Neural progenitor cell (in vitro differentiated cells): ENCODE measurements around the gene FBXW4. TPM values are rescaled to one million over a fixed set of nuclear protein-coding genes. Genes with fewer than 3 reads are reported as not detected.

Experiments
- DNase-seq: peaks from one replicate; pipeline ENCODE4 v3.0.0-alpha.2; 2016; ENCODE audit warnings: low spot score
- H2AFZ ChIP-seq: fragments of 200-600 bp; sonication (generic); replicated peaks from 2 replicates; pipeline ENCODE4 v1.6.1; 2016; ENCODE audit warnings: antibody characterized with exemption
- H3F3A ChIP-seq: fragments of 200-600 bp; sonication (generic); 2 replicates; pipeline ENCODE4 v1.6.1; 2016; ENCODE audit warnings: antibody characterized with exemption, low read depth
- H3K27ac ChIP-seq: fragments of 200-600 bp; sonication (generic); 2 replicates; pipeline ENCODE4 v1.5.1; 2016; ENCODE audit warnings: mild to moderate bottlenecking
- H3K27me3 ChIP-seq: fragments of 200-600 bp; sonication (generic); 2 replicates; pipeline ENCODE4 v1.6.1; 2016; ENCODE audit warnings: mild to moderate bottlenecking, moderate library complexity
- H3K36me3 ChIP-seq: fragments of 200-600 bp; sonication (generic); 2 replicates; pipeline ENCODE4 v1.5.1; 2016
- H3K4me1 ChIP-seq: fragments of 200-600 bp; sonication (generic); 2 replicates; pipeline ENCODE4 v1.6.1; 2016; ENCODE audit warnings: mixed run types
- H3K4me2 ChIP-seq: fragments of 200-600 bp; sonication (generic); 2 replicates; pipeline ENCODE4 v1.6.1; 2016
- H3K4me3 ChIP-seq: fragments of 200-600 bp; sonication (generic); 2 replicates; pipeline ENCODE4 v1.5.1; 2016
- H3K79me2 ChIP-seq: fragments of 200-600 bp; sonication (generic); 2 replicates; pipeline ENCODE4 v1.6.1; 2016; ENCODE audit warnings: low read depth
- H3K9ac ChIP-seq: fragments of 200-600 bp; sonication (generic); 2 replicates; pipeline ENCODE4 v1.6.1; 2016
- H3K9me3 ChIP-seq: fragments of 200-600 bp; sonication (generic); 2 replicates; pipeline ENCODE4 v1.5.1; 2016; ENCODE audit warnings: low read depth
- H4K20me1 ChIP-seq: fragments of 200-600 bp; sonication (generic); 2 replicates; pipeline ENCODE4 v1.6.1; 2016; ENCODE audit warnings: low read depth
- H3K27ac Mint-ChIP-seq: 3 replicates; pipeline ENCODE4 v1.8.0; 2021; ENCODE audit warnings: mixed read lengths
- H3K27me3 Mint-ChIP-seq: 2 replicates; pipeline ENCODE4 v1.8.0; 2022; ENCODE audit warnings: low read depth, mild to moderate bottlenecking, inconsistent platforms, moderate library complexity, mixed read lengths; ENCODE audit not compliant: insufficient read depth
- H3K36me3 Mint-ChIP-seq: 3 replicates; pipeline ENCODE4 v1.8.0; 2021; ENCODE audit warnings: mixed read lengths
- H3K4me1 Mint-ChIP-seq: 3 replicates; pipeline ENCODE4 v1.8.0; 2021; ENCODE audit warnings: mixed read lengths
- H3K4me3 Mint-ChIP-seq: 3 replicates; pipeline ENCODE4 v1.8.0; 2021; ENCODE audit warnings: mild to moderate bottlenecking, moderate library complexity, mixed read lengths
- H3K9me3 Mint-ChIP-seq: 3 replicates; pipeline ENCODE4 v1.8.0; 2020; ENCODE audit warnings: mixed read lengths
- EZH2 ChIP-seq: fragments of 200-600 bp; sonication (generic); IDR thresholded peaks from 2 replicates; pipeline ENCODE4 v1.6.1; 2017; ENCODE audit warnings: antibody characterized with exemption, mild to moderate bottlenecking, moderate library complexity
- EZH2phosphoT487 ChIP-seq: fragments of 200-600 bp; sonication (generic); IDR thresholded peaks from 2 replicates; pipeline ENCODE4 v1.6.1; 2017; ENCODE audit warnings: antibody characterized with exemption
- total RNA-seq: library from RNA; depleted of rRNA; stranded (reverse); fragments of >200 nt; gene quantifications from 2 replicates; pipeline ENCODE4 v1.2.3, GENCODE V29; 2015; ENCODE audit warnings: low replicate concordance
- TF ChIP-seq, protein P1 (sequence below): fragments of 200-600 bp; sonication (generic); IDR thresholded peaks from 2 replicates; pipeline ENCODE4 v1.5.1; 2017; ENCODE audit warnings: antibody characterized with exemption, mild to moderate bottlenecking

The FBXW4 gene, protein sequence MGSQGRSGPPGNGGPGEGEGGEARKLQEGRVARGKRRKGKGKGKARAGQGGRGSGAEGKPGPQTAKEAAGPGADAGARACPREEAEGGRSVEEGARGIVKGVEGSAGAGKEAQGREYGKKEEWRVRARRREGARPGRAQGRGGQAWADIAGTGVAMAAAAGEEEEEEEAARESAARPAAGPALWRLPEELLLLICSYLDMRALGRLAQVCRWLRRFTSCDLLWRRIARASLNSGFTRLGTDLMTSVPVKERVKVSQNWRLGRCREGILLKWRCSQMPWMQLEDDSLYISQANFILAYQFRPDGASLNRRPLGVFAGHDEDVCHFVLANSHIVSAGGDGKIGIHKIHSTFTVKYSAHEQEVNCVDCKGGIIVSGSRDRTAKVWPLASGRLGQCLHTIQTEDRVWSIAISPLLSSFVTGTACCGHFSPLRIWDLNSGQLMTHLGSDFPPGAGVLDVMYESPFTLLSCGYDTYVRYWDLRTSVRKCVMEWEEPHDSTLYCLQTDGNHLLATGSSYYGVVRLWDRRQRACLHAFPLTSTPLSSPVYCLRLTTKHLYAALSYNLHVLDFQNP
- 36.3 and 46.0 TPM in 2 replicates for total RNA-seq

DNA sequence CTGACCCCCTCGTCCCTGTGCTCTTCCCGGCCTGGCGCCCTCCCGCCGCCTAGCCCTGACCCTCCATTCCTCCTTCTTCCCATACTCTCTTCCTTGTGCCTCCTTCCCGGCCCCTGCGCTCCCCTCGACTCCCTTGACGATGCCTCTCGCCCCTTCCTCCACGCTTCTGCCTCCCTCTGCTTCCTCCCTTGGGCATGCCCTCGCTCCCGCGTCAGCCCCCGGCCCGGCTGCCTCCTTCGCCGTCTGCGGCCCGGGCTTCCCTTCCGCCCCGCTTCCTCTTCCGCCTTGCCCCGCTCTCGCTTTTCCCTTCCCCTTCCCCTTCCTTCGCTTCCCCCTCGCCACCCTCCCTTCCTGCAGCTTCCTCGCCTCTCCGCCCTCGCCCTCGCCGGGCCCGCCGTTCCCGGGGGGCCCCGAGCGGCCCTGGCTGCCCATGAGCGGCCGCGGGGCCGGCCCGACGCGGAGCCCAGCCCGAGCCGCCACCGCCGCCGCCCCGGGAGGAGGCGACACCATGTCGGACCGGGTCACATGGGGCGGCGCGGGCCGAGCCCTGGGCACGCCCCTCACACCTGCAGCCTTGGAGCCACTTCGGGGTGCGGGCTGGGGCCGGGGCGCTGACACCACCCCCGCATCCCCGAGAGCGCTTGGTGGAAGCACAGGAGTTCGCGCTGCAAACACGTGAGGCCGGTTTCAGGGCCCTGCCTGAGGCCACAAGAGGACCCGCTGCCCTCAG is at the start of gene FBXW4:
Gene FBXW4, minus strand, starts transcription at position 497 of the 730 bp plus-strand sequence. Its CDS starts 65 bp downstream, at position 432.
- peak within 1 kb of the TSS; percentile 93 for H3K4me3 Mint-ChIP-seq
- H3K79me2 ChIP-seq, result peaks cover 60% of the 10 kb centered on the region

DNA sequence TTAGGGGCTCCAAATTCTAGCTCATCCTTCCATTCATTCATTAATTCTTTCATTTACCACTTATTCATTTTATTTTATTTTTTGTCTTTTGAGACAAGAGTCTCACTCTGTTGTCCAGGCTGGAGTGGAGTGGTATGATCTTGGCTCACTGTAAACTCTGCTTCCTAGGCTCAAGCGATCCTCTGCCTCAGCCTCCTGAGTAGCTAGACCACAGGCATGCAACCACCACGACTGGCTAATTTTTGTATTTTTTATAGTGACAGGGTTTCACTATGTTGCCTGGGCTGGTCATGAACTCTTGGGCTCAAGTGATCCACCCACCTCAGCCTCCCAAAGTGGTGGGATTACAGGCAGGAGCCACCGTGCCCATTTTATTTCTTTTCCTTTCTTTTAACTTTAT is 49.3 kb upstream of the FBXW4 start:
- peaks cover 2% of the 10 kb centered on the region for H3K9me3 Mint-ChIP-seq
- peaks cover 24% of the 10 kb centered on the region for H3K4me1 Mint-ChIP-seq
- no peak overlapping the region for H2AFZ ChIP-seq
- no peaks in the 10 kb centered on the region for H3K9me3 ChIP-seq
- no peaks in the 10 kb centered on the region for H3K36me3 Mint-ChIP-seq
- peaks cover 14% of the 10 kb centered on the region for H3F3A ChIP-seq
- no peak for TF ChIP-seq EZH2phosphoT487
- no peak for TF ChIP-seq EZH2
- TF ChIP-seq, protein P1, sequence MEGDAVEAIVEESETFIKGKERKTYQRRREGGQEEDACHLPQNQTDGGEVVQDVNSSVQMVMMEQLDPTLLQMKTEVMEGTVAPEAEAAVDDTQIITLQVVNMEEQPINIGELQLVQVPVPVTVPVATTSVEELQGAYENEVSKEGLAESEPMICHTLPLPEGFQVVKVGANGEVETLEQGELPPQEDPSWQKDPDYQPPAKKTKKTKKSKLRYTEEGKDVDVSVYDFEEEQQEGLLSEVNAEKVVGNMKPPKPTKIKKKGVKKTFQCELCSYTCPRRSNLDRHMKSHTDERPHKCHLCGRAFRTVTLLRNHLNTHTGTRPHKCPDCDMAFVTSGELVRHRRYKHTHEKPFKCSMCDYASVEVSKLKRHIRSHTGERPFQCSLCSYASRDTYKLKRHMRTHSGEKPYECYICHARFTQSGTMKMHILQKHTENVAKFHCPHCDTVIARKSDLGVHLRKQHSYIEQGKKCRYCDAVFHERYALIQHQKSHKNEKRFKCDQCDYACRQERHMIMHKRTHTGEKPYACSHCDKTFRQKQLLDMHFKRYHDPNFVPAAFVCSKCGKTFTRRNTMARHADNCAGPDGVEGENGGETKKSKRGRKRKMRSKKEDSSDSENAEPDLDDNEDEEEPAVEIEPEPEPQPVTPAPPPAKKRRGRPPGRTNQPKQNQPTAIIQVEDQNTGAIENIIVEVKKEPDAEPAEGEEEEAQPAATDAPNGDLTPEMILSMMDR, result no peak
- no peak overlapping the region for H3K4me3 ChIP-seq
- no peak for DNase-seq
- H3K4me2 ChIP-seq, result no peak overlapping the region
- H3K27ac Mint-ChIP-seq, result no peak overlapping the region
- no peaks in the 10 kb centered on the region for H3K79me2 ChIP-seq
- H3K4me3 Mint-ChIP-seq, result no peak overlapping the region
- H3K4me1 ChIP-seq, result peaks cover 15% of the 10 kb centered on the region
- no peaks in the 10 kb centered on the region for H3K27me3 ChIP-seq
- no peaks in the 10 kb centered on the region for H4K20me1 ChIP-seq
- no peaks in the 10 kb centered on the region for H3K36me3 ChIP-seq
- no peak overlapping the region for H3K27ac ChIP-seq
- no peak overlapping the region for H3K9ac ChIP-seq
- H3K27me3 Mint-ChIP-seq, result peaks cover 17% of the 10 kb centered on the region

More for the DNA sequence above, at the start of gene FBXW4:
- no peaks in the 10 kb centered on the region for H4K20me1 ChIP-seq
- peak; percentile 73 for DNase-seq
- H3K27me3 ChIP-seq, result no peaks in the 10 kb centered on the region
- Mint-ChIP-seq H3K9me3 (no peaks in the 10 kb centered on the region), H3K27me3 (peaks cover 8% of the 10 kb centered on the region), H3K36me3 (no peaks in the 10 kb centered on the region), H3K4me1 (peaks cover 21% of the 10 kb centered on the region), H3K27ac (peak within 1 kb of the TSS; percentile 99)
- H3K4me1 ChIP-seq, result peaks cover 52% of the 10 kb centered on the region
- no peaks in the 10 kb centered on the region for H3K9me3 ChIP-seq
- peak within 1 kb of the TSS; percentile 92 for H3K4me2 ChIP-seq
- peak within 1 kb of the TSS; percentile 43 for H3K9ac ChIP-seq
- peak within 1 kb of the TSS; percentile 53 for H3K4me3 ChIP-seq
- no peaks in the 10 kb centered on the region for H3K36me3 ChIP-seq
- no peak for TF ChIP-seq EZH2
- TF ChIP-seq, protein P1, result no peak
- peaks cover 30% of the 10 kb centered on the region for H3F3A ChIP-seq
- H3K27ac ChIP-seq, result peak within 1 kb of the TSS; percentile 75
- H2AFZ ChIP-seq, result peak within 1 kb of the TSS; percentile 71

GRCh38 chr10:101741938-101742337 is 47.0 kb upstream of the FBXW4 start:
- H3K79me2 ChIP-seq, result no peaks in the 10 kb centered on the region
- H3K4me2 ChIP-seq, result no peak overlapping the region
- no peaks in the 10 kb centered on the region for H3K9me3 ChIP-seq
- Mint-ChIP-seq H3K27ac (no peak overlapping the region), H3K9me3 (peaks cover 2% of the 10 kb centered on the region), H3K4me3 (no peak overlapping the region), H3K36me3 (no peaks in the 10 kb centered on the region), H3K27me3 (peaks cover 17% of the 10 kb centered on the region), H3K4me1 (peaks cover 10% of the 10 kb centered on the region)
- H3K9ac ChIP-seq, result no peak overlapping the region
- no peaks in the 10 kb centered on the region for H3K27me3 ChIP-seq
- H3K36me3 ChIP-seq, result no peaks in the 10 kb centered on the region
- TF ChIP-seq, protein P1, result no peak
- no peak for TF ChIP-seq EZH2phosphoT487
- H3K4me1 ChIP-seq, result peaks cover 3% of the 10 kb centered on the region
- peaks cover under 1% of the 10 kb centered on the region for H3F3A ChIP-seq
- no peak overlapping the region for H3K4me3 ChIP-seq
- DNase-seq, result no peak
- no peak overlapping the region for H2AFZ ChIP-seq
- no peak overlapping the region for H3K27ac ChIP-seq
- no peaks in the 10 kb centered on the region for H4K20me1 ChIP-seq
